Measurements from ENCODE around the gene DMD. TPM values are rescaled to one million over a fixed set of nuclear protein-coding genes. Genes with fewer than 3 reads are reported as not detected.

The DMD gene
- total RNA-seq, 3 donors from 2014 or later (not counting 1 experiment from before 2014, with no cell fraction given), result not detected

- Mint-ChIP-seq H3K4me3 (no peak overlapping the region), H3K36me3 (no peaks in the 10 kb centered on the region), H3K9me3 (no peaks in the 10 kb centered on the region), H3K4me1 (no peaks in the 10 kb centered on the region), H3K27me3 (ENCODE audit: low read depth in 2 of 2) (peaks cover 0 to 7% of the 10 kb centered on the region in 2 donors), H3K27ac (no peak overlapping the region)
- DNase-seq, result no peak
- Histone ChIP-seq H3K27me3 (ENCODE audit: control insufficient read depth, insufficient read depth, low read length) (no peaks in the 10 kb centered on the region), H3K4me3 (ENCODE audit: low read length) (no peak overlapping the region), H3K4me1 (ENCODE audit: control insufficient read depth, insufficient read depth, low read length) (no peaks in the 10 kb centered on the region), H3K27ac (ENCODE audit: low read length) (no peak overlapping the region), H3K36me3 (ENCODE audit: control insufficient read depth, insufficient read depth, low read length) (no peaks in the 10 kb centered on the region), H3K9me3 (ENCODE audit: control insufficient read depth, insufficient read depth, low read length) (no peaks in the 10 kb centered on the region)
- 92% methylated on average over 2 of the region's 3 CpGs for WGBS (ENCODE audit: insufficient coverage)
- TF ChIP-seq CTCF (IDR thresholded peaks at IDR 0.05), result no peak
- no peak for ATAC-seq
- intact Hi-C loops (cut with micrococcal nuclease), result no loop called here
Measured at GRCh38 chrX:31436424-31436823, 1774.9 kb downstream of the DMD start.

GRCh38 chrX:31435592-31435991, 1775.8 kb downstream of the DMD start:
- ATAC-seq (no peak), DNase-seq (no peak)
- Mint-ChIP-seq H3K27me3 (ENCODE audit: low read depth in 2 of 2) (peaks cover 0 to 7% of the 10 kb centered on the region in 2 donors), H3K4me1 (no peaks in the 10 kb centered on the region), H3K36me3 (no peaks in the 10 kb centered on the region), H3K4me3 (no peak overlapping the region), H3K27ac (no peak overlapping the region), H3K9me3 (no peaks in the 10 kb centered on the region)
- no peak for TF ChIP-seq CTCF (IDR thresholded peaks at IDR 0.05)
- no peaks in the 10 kb centered on the region for H3K36me3 ChIP-seq (ENCODE audit: control insufficient read depth, insufficient read depth, low read length)
- intact Hi-C loops (cut with micrococcal nuclease), result no loop called here
- no peak overlapping the region for H3K4me3 ChIP-seq (ENCODE audit: low read length)
- no peaks in the 10 kb centered on the region for H3K4me1 ChIP-seq (ENCODE audit: control insufficient read depth, insufficient read depth, low read length)
- H3K27me3 ChIP-seq (ENCODE audit: control insufficient read depth, insufficient read depth, low read length), result no peaks in the 10 kb centered on the region
- H3K9me3 ChIP-seq (ENCODE audit: control insufficient read depth, insufficient read depth, low read length), result no peaks in the 10 kb centered on the region
- 85% methylated on average over 7 of the region's 7 CpGs for WGBS (ENCODE audit: insufficient coverage)
- no peak overlapping the region for H3K27ac ChIP-seq (ENCODE audit: low read length)

- DNase-seq (no peak), ATAC-seq (no peak)
- H3K9me3 Mint-ChIP-seq, result no peaks in the 10 kb centered on the region
- Histone ChIP-seq H3K4me1 (ENCODE audit: control insufficient read depth, insufficient read depth, low read length) (no peaks in the 10 kb centered on the region), H3K4me3 (ENCODE audit: low read length) (no peak overlapping the region), H3K9me3 (ENCODE audit: control insufficient read depth, insufficient read depth, low read length) (no peaks in the 10 kb centered on the region), H3K36me3 (ENCODE audit: control insufficient read depth, insufficient read depth, low read length) (no peaks in the 10 kb centered on the region), H3K27ac (ENCODE audit: low read length) (no peak overlapping the region), H3K27me3 (ENCODE audit: control insufficient read depth, insufficient read depth, low read length) (no peaks in the 10 kb centered on the region)
- H3K27me3 Mint-ChIP-seq (ENCODE audit: low read depth in 2 of 2), result peaks cover 0 to 7% of the 10 kb centered on the region in 2 donors
- H3K36me3 Mint-ChIP-seq, result no peaks in the 10 kb centered on the region
- WGBS (ENCODE audit: insufficient coverage), result no CpG with 5 or more reads among the region's 1 CpG
- no peaks in the 10 kb centered on the region for H3K4me1 Mint-ChIP-seq
- H3K4me3 Mint-ChIP-seq, result no peak overlapping the region
- intact Hi-C loops (cut with micrococcal nuclease), result no loop called here
- TF ChIP-seq CTCF (IDR thresholded peaks at IDR 0.05), result no peak
- no peak overlapping the region for H3K27ac Mint-ChIP-seq
Measured at GRCh38 chrX:31433856-31434255, 1777.5 kb downstream of the DMD start.

- TF ChIP-seq CTCF (IDR thresholded peaks at IDR 0.05), result no peak
- Mint-ChIP-seq H3K4me1 (no peaks in the 10 kb centered on the region), H3K27ac (no peak overlapping the region), H3K36me3 (no peaks in the 10 kb centered on the region), H3K9me3 (no peaks in the 10 kb centered on the region), H3K4me3 (no peak overlapping the region), H3K27me3 (ENCODE audit: low read depth in 2 of 2) (no peaks in the 10 kb centered on the region)
- intact Hi-C loops (cut with micrococcal nuclease), result no loop called here
- 85% methylated on average over 6 of the region's 6 CpGs for WGBS (ENCODE audit: insufficient coverage)
- Histone ChIP-seq H3K4me3 (ENCODE audit: low read length) (no peak overlapping the region), H3K27me3 (ENCODE audit: control insufficient read depth, insufficient read depth, low read length) (no peaks in the 10 kb centered on the region), H3K9me3 (ENCODE audit: control insufficient read depth, insufficient read depth, low read length) (no peaks in the 10 kb centered on the region), H3K36me3 (ENCODE audit: control insufficient read depth, insufficient read depth, low read length) (no peaks in the 10 kb centered on the region), H3K27ac (ENCODE audit: low read length) (no peak overlapping the region), H3K4me1 (ENCODE audit: control insufficient read depth, insufficient read depth, low read length) (no peaks in the 10 kb centered on the region)
- no peak for DNase-seq
- ATAC-seq, result no peak
Measured at GRCh38 chrX:31429915-31430314, 1781.4 kb downstream of the DMD start.

All from natural killer cell (primary cell).